Loucy (cell line): ENCODE results near the gene SERPINI2.
"Not testable (repeated sequence)": the region's sequence is repeated elsewhere in the genome, so short reads cannot be mapped to it uniquely, and the experiment has no call there.

Experiments
- H2AFZ ChIP-seq: fragments of 200-600 bp; sonication (generic); 2 replicates; pipeline ENCODE4 v1.6.0; 2016; ENCODE audit warnings: antibody characterized with exemption, mild to moderate bottlenecking, low read length, moderate library complexity
- H3F3A ChIP-seq: fragments of 200-600 bp; 2 replicates; pipeline ENCODE4 v1.6.0; 2016; ENCODE audit warnings: antibody characterized with exemption, low read depth, mild to moderate bottlenecking
- H3K27me3 ChIP-seq: fragments of 200-600 bp; sonication (generic); 2 replicates; pipeline ENCODE4 v1.6.1; 2014; ENCODE audit warnings: low read length, mild to moderate bottlenecking; ENCODE audit not compliant: insufficient read depth, poor library complexity, severe bottlenecking
- H3K36me3 ChIP-seq: fragments of 200-600 bp; sonication (generic); 2 replicates; pipeline ENCODE4 v1.6.1; 2016; ENCODE audit warnings: low read length; ENCODE audit not compliant: insufficient read depth
- H3K4me1 ChIP-seq: fragments of 200-600 bp; sonication (generic); 2 replicates; pipeline ENCODE4 v1.5.1; 2014; ENCODE audit warnings: low read length, mild to moderate bottlenecking; ENCODE audit not compliant: insufficient read depth, poor library complexity, severe bottlenecking
- H3K4me2 ChIP-seq: fragments of 200-600 bp; sonication (generic); 2 replicates; pipeline ENCODE4 v1.6.0; 2014; ENCODE audit warnings: antibody characterized with exemption, low read length, low read depth, mild to moderate bottlenecking; ENCODE audit not compliant: poor library complexity, severe bottlenecking
- H3K4me3 ChIP-seq: fragments of 200-600 bp; sonication (generic); 2 replicates; pipeline ENCODE4 v1.5.1; 2014; ENCODE audit warnings: low read length, mild to moderate bottlenecking, mixed read lengths; ENCODE audit not compliant: poor library complexity, severe bottlenecking
- H3K79me2 ChIP-seq: fragments of 200-600 bp; sonication (generic); 2 replicates; pipeline ENCODE4 v1.6.1; 2014; ENCODE audit warnings: low read length; ENCODE audit not compliant: insufficient read depth
- H3K9ac ChIP-seq: fragments of 200-600 bp; sonication (generic); 2 replicates; pipeline ENCODE4 v1.6.0; 2014; ENCODE audit warnings: mild to moderate bottlenecking, low read depth, low read length, moderate library complexity; ENCODE audit not compliant: poor library complexity, severe bottlenecking
- H3K9me2 ChIP-seq: fragments of 200-600 bp; sonication (generic); replicated peaks from 2 replicates; pipeline ENCODE4 v1.6.1; 2016; ENCODE audit warnings: low read depth, low read length, mixed read lengths
- H3K9me3 ChIP-seq: fragments of 200-600 bp; sonication (generic); 2 replicates; pipeline ENCODE4 v1.6.1; 2014; ENCODE audit warnings: mild to moderate bottlenecking, antibody characterized with exemption, low read length, low read depth; ENCODE audit not compliant: insufficient read depth
- H4K20me1 ChIP-seq: fragments of 200-600 bp; sonication (generic); 2 replicates; pipeline ENCODE4 v1.6.0; 2014; ENCODE audit warnings: antibody characterized with exemption, low read length, mild to moderate bottlenecking; ENCODE audit not compliant: insufficient read depth, poor library complexity, severe bottlenecking
- CTCF ChIP-seq: fragments of 200-600 bp; sonication (generic); conservative IDR thresholded peaks from 2 replicates; pipeline ENCODE4 v1.5.1; 2014; ENCODE audit warnings: mild to moderate bottlenecking, antibody characterized with exemption, low read length
- EZH2phosphoT487 ChIP-seq: fragments of 200-600 bp; IDR thresholded peaks from 2 replicates; pipeline ENCODE4 v1.6.1; 2018; ENCODE audit warnings: antibody characterized with exemption, mild to moderate bottlenecking, moderate library complexity, borderline replicate concordance

Gene SERPINI2

DNA sequence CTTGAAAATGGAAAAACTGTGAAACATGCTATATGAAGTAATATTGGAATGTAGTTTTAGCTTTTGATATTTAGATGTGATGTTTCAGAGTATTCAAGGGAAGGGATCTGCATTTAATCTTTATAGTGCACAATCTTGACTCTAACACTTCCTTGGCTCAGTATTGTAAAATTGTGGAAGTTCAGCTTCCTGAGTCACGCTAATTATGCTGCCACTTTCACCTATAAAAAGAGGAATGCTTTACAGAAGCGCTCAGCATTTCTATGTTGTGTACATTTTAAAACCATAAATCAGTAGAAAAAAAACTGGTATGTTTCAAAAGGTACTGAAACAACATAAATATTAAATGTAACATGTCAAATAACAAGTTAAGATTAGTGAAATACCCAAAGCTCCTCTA lies 32.6 kb downstream of the SERPINI2 start:
- Histone ChIP-seq H3K79me2 (no peaks in the 10 kb centered on the region), H3K4me3 (no peak overlapping the region), H3F3A (no peaks in the 10 kb centered on the region), H2AFZ (no peak overlapping the region), H3K9me2 (no peaks in the 10 kb centered on the region), H3K27me3 (no peaks in the 10 kb centered on the region), H3K9ac (no peak overlapping the region), H3K36me3 (no peaks in the 10 kb centered on the region), H3K4me2 (no peak overlapping the region), H3K4me1 (no peaks in the 10 kb centered on the region), H3K9me3 (no peaks in the 10 kb centered on the region), H4K20me1 (no peaks in the 10 kb centered on the region)
- TF ChIP-seq CTCF = no peak
- TF ChIP-seq EZH2phosphoT487 = no peak

GRCh38 chr3:167437428-167438139 lies 36.3 kb downstream of the SERPINI2 start:
- Histone ChIP-seq H4K20me1 (no peaks in the 10 kb centered on the region), H2AFZ (no peak overlapping the region), H3K36me3 (no peaks in the 10 kb centered on the region), H3K4me2 (no peak overlapping the region), H3K27me3 (no peaks in the 10 kb centered on the region), H3F3A (no peaks in the 10 kb centered on the region), H3K9me3 (no peaks in the 10 kb centered on the region), H3K9ac (no peak overlapping the region), H3K79me2 (no peaks in the 10 kb centered on the region), H3K9me2 (no peaks in the 10 kb centered on the region), H3K4me1 (no peaks in the 10 kb centered on the region), H3K4me3 (no peak overlapping the region)
- TF ChIP-seq EZH2phosphoT487 (no peak), CTCF (no peak)

- not testable (repeated sequence) for H3K4me2 ChIP-seq
These were observed 46.9 kb downstream of the SERPINI2 start for GRCh38 chr3:167426962-167427361.

GRCh38 chr3:167422396-167422795 lies 51.4 kb downstream of the SERPINI2 start:
- not testable (repeated sequence) for H3K79me2 ChIP-seq, H4K20me1 ChIP-seq, H3K4me1 ChIP-seq, H3K4me3 ChIP-seq, H3F3A ChIP-seq, H3K27me3 ChIP-seq, H3K9ac ChIP-seq, H3K9me2 ChIP-seq, H3K36me3 ChIP-seq, H3K9me3 ChIP-seq, H2AFZ ChIP-seq, H3K4me2 ChIP-seq

More at GRCh38 chr3:167426962-167427361, 46.9 kb downstream of the SERPINI2 start:
- H3K4me1 ChIP-seq, H4K20me1 ChIP-seq, H3K9me3 ChIP-seq, H3K4me3 ChIP-seq, H3K36me3 ChIP-seq, H3K27me3 ChIP-seq, H3F3A ChIP-seq, H3K79me2 ChIP-seq, H3K9me2 ChIP-seq, H3K9ac ChIP-seq, H2AFZ ChIP-seq: not testable (repeated sequence)
